HUES48 (cell line): Measurements from ENCODE around the gene KMT2E.

Experiments
- H3K27ac ChIP-seq: one replicate; pipeline ENCODE4 v1.7.0; 2013; ENCODE audit warnings: low read depth, low read length, inconsistent platforms
- H3K27me3 ChIP-seq: 2 replicates; pipeline ENCODE4 v1.6.1; 2013; ENCODE audit warnings: mild to moderate bottlenecking, low read length; ENCODE audit not compliant: control insufficient read depth, insufficient read depth
- H3K36me3 ChIP-seq: 2 replicates; pipeline ENCODE4 v1.6.1; 2013; ENCODE audit warnings: low read length; ENCODE audit not compliant: control insufficient read depth, insufficient read depth
- H3K4me1 ChIP-seq: 2 replicates; pipeline ENCODE4 v1.6.1; 2013; ENCODE audit warnings: mild to moderate bottlenecking, low read length; ENCODE audit not compliant: control insufficient read depth, insufficient read depth
- H3K4me3 ChIP-seq: 2 replicates; pipeline ENCODE4 v1.5.1; 2013; ENCODE audit warnings: mild to moderate bottlenecking, low read depth, low read length
- H3K9ac ChIP-seq: 2 replicates; pipeline ENCODE4 v1.6.1; 2013; ENCODE audit warnings: mild to moderate bottlenecking, low read depth, low read length, moderate library complexity
- H3K9me3 ChIP-seq: 2 replicates; pipeline ENCODE4 v1.6.1; 2013; ENCODE audit warnings: low read length; ENCODE audit not compliant: control insufficient read depth, insufficient read depth

The KMT2E gene

DNA sequence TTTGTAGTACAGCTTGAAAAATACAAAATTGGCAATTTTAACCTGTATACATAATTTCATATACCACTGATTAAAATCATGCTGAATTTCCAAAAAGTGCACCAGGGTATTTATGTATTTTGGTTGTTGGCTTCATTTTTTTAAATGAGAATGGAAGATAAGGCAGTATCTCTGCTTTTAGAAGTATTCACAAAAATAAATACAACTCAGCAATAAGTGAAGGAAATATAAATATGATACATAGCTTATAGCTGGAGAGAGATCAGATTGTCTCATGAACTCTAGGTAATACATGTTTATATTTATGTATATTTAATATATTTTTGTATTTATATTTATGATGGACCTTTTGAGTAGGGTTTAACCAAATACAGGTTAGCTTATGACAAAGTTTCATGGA is 81.0 kb downstream of the KMT2E start:
- Histone ChIP-seq H3K27ac (no peak overlapping the region), H3K36me3 (peaks cover 69% of the 10 kb centered on the region), H3K9me3 (no peaks in the 10 kb centered on the region), H3K9ac (no peak overlapping the region), H3K27me3 (no peaks in the 10 kb centered on the region), H3K4me3 (no peak overlapping the region), H3K4me1 (no peaks in the 10 kb centered on the region)

GRCh38 chr7:105096306-105096705 is 82.3 kb downstream of the KMT2E start:
- Histone ChIP-seq H3K27me3 (no peaks in the 10 kb centered on the region), H3K9me3 (no peaks in the 10 kb centered on the region), H3K9ac (no peak overlapping the region), H3K4me1 (no peaks in the 10 kb centered on the region), H3K36me3 (peaks cover 70% of the 10 kb centered on the region), H3K4me3 (no peak overlapping the region), H3K27ac (no peak overlapping the region)

DNA sequence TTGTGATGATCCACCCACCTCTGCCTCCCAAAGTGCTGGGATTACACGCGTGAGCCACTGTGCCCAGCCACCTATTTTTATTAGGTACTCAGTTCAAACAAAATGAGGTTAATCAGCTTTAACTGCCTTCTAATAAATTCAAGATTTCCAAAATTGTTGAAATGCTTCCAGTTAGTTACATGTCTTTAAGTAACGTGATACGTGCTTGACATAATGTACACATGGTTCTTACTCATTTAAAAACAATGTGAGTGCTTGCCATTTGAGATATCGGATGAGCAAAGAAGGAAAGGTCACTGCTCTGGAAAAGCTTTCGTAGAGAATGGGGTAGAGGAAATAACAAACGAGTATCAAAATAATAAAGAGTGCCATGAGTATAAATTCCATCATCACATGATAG is 83.6 kb downstream of the KMT2E start:
- peaks cover 71% of the 10 kb centered on the region for H3K36me3 ChIP-seq

DNA sequence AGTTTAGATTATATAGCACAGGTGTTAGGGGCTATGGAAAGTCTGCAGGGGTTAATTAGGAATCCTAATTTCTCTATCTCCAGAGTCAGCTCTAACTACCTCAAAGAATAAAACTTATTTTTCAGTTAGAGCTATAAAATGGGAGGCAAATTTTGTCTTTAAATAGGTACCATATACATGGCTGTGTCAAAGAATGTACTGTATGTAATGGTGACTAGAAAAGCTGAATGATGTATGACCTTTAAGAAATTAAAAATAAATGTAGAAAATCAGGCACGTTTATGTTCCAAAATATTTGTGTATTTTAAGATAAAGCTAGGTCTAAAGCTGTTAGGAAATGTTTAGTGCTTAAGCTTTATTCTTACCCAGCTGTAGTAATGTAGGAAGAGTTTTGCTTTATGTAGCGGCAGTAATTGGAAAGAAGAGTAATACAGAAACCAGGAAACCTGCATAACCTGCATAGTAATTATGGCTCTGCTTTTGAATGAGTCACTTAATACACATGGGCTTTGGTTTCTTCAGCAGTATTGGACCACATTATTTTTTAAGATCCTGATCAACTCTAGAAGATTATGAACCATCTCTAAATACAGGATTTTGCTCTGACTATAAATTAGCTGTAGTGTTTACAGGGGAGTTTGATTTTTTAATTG is 85.0 kb downstream of the KMT2E start:
- Histone ChIP-seq H3K4me1 (no peaks in the 10 kb centered on the region), H3K36me3 (peaks cover 71% of the 10 kb centered on the region), H3K9me3 (no peaks in the 10 kb centered on the region), H3K4me3 (no peak overlapping the region), H3K9ac (no peak overlapping the region), H3K27me3 (no peaks in the 10 kb centered on the region), H3K27ac (no peak overlapping the region)

More for the DNA sequence above, 83.6 kb downstream of the KMT2E start:
- Histone ChIP-seq H3K4me1 (no peaks in the 10 kb centered on the region), H3K9me3 (no peaks in the 10 kb centered on the region), H3K27ac (no peak overlapping the region), H3K9ac (no peak overlapping the region), H3K27me3 (no peaks in the 10 kb centered on the region), H3K4me3 (no peak overlapping the region)

- no peaks in the 10 kb centered on the region for H3K4me1 ChIP-seq
- H3K36me3 ChIP-seq, result peaks cover 79% of the 10 kb centered on the region
- H3K27ac ChIP-seq, result no peak overlapping the region
- no peak overlapping the region for H3K9ac ChIP-seq
- no peaks in the 10 kb centered on the region for H3K9me3 ChIP-seq
- no peaks in the 10 kb centered on the region for H3K27me3 ChIP-seq
- H3K4me3 ChIP-seq, result no peak overlapping the region
Observed at GRCh38 chr7:105101864-105102263, 87.9 kb downstream of the KMT2E start.

DNA sequence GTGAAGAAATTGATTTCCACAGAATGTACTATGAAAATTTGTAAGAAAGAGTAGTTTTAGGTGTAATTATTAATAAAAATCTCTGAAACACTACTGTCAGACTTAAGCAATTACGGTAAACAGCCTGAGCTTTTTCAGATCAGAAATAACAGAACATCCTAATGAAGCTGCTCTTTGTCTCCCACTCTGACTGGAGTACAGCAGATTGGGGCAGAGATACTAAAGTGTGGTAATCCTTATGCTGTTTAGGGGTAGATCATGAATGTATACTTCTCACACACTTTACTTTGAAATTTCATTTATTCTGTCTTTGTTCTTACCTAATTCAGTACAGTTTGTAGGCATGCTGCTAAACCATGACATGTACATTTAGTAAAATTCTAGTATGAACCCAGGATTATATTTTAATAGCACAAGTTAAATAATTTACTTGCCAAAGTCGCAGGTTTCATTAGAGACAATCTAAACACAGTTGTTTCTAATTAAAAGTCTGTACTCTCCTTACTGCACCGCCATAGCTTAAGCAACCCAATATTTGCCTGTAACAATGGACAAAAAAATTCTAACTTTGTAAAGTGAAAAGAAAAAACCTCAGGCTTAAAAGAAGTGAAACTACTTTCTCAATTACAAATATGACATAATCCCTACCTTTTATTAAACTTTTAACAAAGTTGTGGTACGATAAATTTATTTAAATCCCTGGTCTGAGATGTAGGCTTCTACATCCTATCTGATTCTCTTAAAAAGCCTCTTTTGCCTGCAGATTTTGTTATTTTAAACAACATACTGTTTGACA is 88.8 kb downstream of the KMT2E start:
- Histone ChIP-seq H3K4me3 (no peak overlapping the region), H3K36me3 (peaks cover 84% of the 10 kb centered on the region), H3K27ac (no peak overlapping the region), H3K9me3 (no peaks in the 10 kb centered on the region), H3K4me1 (no peaks in the 10 kb centered on the region), H3K27me3 (no peaks in the 10 kb centered on the region), H3K9ac (no peak overlapping the region)

- Histone ChIP-seq H3K27me3 (no peaks in the 10 kb centered on the region), H3K4me3 (no peak overlapping the region), H3K9ac (no peak overlapping the region), H3K27ac (peak overlapping the region; percentile 3), H3K4me1 (no peaks in the 10 kb centered on the region), H3K36me3 (peaks cover 96% of the 10 kb centered on the region), H3K9me3 (no peaks in the 10 kb centered on the region)
Observed at GRCh38 chr7:105105579-105105978, 91.6 kb downstream of the KMT2E start.

- H3K4me1 ChIP-seq, result no peaks in the 10 kb centered on the region
- no peak overlapping the region for H3K27ac ChIP-seq
- peaks cover 96% of the 10 kb centered on the region for H3K36me3 ChIP-seq
- no peak overlapping the region for H3K9ac ChIP-seq
- H3K27me3 ChIP-seq, result no peaks in the 10 kb centered on the region
- no peak overlapping the region for H3K4me3 ChIP-seq
- no peaks in the 10 kb centered on the region for H3K9me3 ChIP-seq
Observed at GRCh38 chr7:105106473-105106872, 92.5 kb downstream of the KMT2E start.

- Histone ChIP-seq H3K4me3 (no peak overlapping the region), H3K27me3 (no peaks in the 10 kb centered on the region), H3K9ac (no peak overlapping the region), H3K9me3 (no peaks in the 10 kb centered on the region), H3K36me3 (peaks cover 96% of the 10 kb centered on the region), H3K27ac (no peak overlapping the region), H3K4me1 (no peaks in the 10 kb centered on the region)
Observed at GRCh38 chr7:105107458-105107857, 93.5 kb downstream of the KMT2E start.

GRCh38 chr7:105112440-105113418 is 98.7 kb downstream of the KMT2E start:
- no peaks in the 10 kb centered on the region for H3K9me3 ChIP-seq
- no peak overlapping the region for H3K4me3 ChIP-seq
- peaks cover 92% of the 10 kb centered on the region for H3K36me3 ChIP-seq
- no peak overlapping the region for H3K27ac ChIP-seq
- no peaks in the 10 kb centered on the region for H3K27me3 ChIP-seq
- no peak overlapping the region for H3K9ac ChIP-seq
- no peaks in the 10 kb centered on the region for H3K4me1 ChIP-seq
